ENCODE measurements around the gene EEIG1. TPM values are rescaled to one million over a fixed set of nuclear protein-coding genes. Genes with fewer than 3 reads are reported as not detected.

EEIG1 gene
- total RNA-seq, 1 donor, result 32.4 TPM

- H3K4me3 ChIP-seq (ENCODE audit: low read depth, low read length), result no peak overlapping the region
- TF ChIP-seq CTCF (IDR thresholded peaks at IDR 0.05; ENCODE audit: insufficient read depth, low read length), result no peak
- DNase-seq (ENCODE audit: low read depth), result no peak
These were observed 10.4 kb upstream of the EEIG1 start for GRCh38 chr9:127991017-127991756.

DNA sequence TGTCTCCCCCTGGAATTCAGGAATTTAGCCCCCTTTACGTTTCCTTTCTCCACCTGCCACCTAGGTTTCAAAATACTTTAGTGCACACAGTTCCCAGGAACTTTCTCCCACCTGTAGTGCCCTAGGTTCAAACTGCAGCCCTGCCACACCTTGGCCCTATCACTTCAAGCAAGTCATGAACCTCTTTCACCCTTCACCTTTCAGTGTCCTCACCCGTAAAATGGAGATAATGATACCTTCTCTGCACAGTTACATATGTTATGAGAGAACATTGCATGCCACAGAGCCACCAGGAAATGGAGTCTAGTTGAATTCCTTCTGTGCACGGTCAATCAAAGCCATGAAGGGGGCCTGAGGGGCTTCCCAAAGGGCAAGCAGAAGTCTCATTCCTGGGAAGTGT, 9.8 kb upstream of the EEIG1 start:
- DNase-seq (ENCODE audit: low read depth), result no peak
- H3K4me3 ChIP-seq (ENCODE audit: low read depth, low read length), result no peak overlapping the region
- TF ChIP-seq CTCF (IDR thresholded peaks at IDR 0.05; ENCODE audit: insufficient read depth, low read length), result no peak

DNA sequence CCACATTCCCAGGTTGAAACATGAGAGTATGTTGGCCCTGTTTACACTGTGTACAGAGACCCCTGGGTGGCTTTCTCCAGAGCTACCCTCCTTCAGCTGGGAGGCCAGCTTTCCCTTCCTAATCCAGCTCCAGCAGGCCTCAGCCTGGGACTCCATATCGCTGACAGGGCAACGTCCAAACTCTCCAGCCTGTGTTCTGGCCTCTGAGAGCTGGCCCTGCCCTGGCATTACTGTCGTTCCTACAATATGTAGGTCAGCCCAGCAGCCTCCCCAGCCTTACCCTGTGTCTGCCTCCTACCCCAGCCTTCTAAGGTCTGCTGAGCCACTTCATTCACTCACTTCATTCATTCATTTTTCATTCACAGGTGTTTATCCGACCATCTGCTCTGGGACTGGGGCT, 8.3 kb upstream of the EEIG1 start:
- no peak for DNase-seq (ENCODE audit: low read depth)
- H3K4me3 ChIP-seq (ENCODE audit: low read depth, low read length), result no peak overlapping the region
- TF ChIP-seq CTCF (IDR thresholded peaks at IDR 0.05; ENCODE audit: insufficient read depth, low read length), result no peak

- H3K4me3 ChIP-seq (ENCODE audit: low read depth, low read length), result no peak overlapping the region
- TF ChIP-seq CTCF (IDR thresholded peaks at IDR 0.05; ENCODE audit: insufficient read depth, low read length), result no peak
- DNase-seq (ENCODE audit: low read depth), result peak; percentile 58
These were observed 6.4 kb upstream of the EEIG1 start for GRCh38 chr9:127987103-127987614.

- no peak overlapping the region for H3K4me3 ChIP-seq (ENCODE audit: low read depth, low read length)
- DNase-seq (ENCODE audit: low read depth), result no peak
- no peak for TF ChIP-seq CTCF (IDR thresholded peaks at IDR 0.05; ENCODE audit: insufficient read depth, low read length)
These were observed 4.2 kb upstream of the EEIG1 start for GRCh38 chr9:127985011-127985410.

DNA sequence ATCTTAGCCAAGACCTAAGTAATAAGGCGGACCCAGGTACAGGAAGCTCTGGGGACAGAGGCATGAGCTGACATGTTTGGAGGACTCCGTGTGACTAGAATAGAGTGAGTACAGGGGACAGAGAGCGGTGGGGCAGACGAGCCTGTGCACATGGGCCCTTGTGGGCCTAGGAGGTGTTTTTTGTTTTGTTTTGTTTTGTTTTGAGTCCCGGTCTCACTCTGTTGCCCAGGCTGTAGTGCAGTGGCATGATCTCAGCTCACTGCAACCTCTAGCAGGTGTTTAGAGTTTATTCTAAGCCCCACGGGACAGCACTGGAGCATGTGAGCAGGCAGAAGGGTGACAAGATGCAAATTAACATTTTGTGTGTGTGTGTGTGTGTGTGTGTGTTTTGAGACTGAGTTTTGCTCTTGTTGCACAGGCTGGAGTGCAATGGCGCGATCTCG, 3.1 kb upstream of the EEIG1 start:
- no peak for DNase-seq (ENCODE audit: low read depth)
- no peak for TF ChIP-seq CTCF (IDR thresholded peaks at IDR 0.05; ENCODE audit: insufficient read depth, low read length)
- H3K4me3 ChIP-seq (ENCODE audit: low read depth, low read length), result no peak overlapping the region

Data from fibroblast of the aortic adventitia (primary cell).